Inflammatory macrophage treated with lipopolysaccharide for 4 hours (primary cell): Measurements from ENCODE around the gene SACS.
A peak's percentile ranks its signal among the peaks of the same experiment; 100 is the strongest.
"Not testable (repeated sequence)": the region's sequence is repeated elsewhere in the genome, so short reads cannot be mapped to it uniquely, and the experiment has no call there.

Experiments
- DNase-seq: peaks from one replicate; pipeline ENCODE4 v3.0.0-alpha.2; 2020

The SACS gene

DNA sequence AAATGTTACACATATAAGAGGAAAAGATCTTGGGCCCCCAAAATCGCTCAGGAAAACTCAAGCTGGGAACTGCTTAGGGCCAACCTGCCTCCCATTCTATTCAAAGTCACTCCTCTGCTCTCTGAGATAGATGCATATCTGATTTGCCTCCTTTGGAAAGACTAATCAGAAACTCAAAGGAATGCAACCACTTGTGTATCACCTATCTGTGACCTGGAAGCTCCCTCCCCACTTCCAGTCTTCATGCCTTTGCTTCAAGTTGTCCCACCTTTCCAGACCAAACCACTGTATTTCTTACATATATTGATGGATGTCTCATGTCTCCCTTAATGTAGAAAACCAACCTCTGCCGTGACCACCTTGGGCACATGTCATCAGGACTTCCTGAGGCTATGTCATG is 32.3 kb downstream of the SACS start:
- not testable (repeated sequence) for DNase-seq

- no peak for DNase-seq
Measured at GRCh38 chr13:23399347-23399746, 34.2 kb downstream of the SACS start.

DNA sequence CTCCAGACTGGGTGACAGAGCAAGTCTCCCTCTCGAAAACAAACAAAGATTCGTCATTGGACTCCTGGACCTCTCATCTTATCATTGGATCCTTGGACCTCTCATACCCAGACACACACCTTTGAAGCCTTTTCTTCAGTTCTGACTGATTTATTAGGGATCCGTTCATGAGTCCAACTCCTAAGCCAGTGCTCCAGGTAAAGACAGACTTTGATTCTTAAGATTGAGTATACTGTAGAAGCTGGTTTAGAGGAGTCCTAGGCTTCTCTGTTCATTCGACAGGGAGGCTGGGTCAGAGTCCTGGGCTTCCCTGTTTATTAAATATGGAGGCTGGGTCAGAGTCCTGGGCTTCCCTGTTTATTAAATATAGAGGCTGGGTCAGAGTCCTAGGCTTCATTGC is 38.7 kb downstream of the SACS start:
- DNase-seq: no peak

DNA sequence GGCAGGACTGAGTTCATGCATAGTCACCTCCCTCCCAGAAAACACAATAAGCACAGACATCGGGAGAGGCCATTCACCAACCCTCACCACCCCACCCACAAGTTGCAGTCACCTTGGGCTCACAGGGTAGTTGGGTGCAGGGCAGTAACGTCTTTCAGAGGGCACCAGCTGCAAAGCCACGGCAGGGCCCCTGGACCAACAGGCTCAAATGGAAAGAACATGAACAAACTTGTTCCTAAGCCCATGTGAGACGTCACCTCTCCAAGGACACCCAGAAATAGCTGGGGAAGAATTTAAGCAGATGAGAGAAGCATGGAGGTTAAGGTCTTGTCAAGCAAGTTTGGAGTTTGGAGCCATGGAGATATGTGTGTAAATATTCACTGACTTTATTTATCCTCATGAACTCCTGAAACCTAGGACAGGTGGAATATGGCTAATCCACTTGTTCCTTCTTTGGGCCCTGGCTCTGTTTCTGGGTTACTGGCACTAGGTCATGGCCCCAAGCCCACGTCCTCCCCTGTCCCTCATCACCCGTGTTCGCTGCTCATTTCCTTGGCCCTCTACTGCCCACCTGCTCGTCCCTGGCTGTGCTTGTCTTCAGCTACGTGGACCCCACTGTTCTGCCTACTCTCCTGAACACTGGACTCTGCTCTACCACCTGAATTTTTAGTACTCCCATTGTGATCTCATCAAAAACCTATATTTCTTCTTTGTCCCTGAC is 40.4 kb downstream of the SACS start:
- DNase-seq: no peak

DNA sequence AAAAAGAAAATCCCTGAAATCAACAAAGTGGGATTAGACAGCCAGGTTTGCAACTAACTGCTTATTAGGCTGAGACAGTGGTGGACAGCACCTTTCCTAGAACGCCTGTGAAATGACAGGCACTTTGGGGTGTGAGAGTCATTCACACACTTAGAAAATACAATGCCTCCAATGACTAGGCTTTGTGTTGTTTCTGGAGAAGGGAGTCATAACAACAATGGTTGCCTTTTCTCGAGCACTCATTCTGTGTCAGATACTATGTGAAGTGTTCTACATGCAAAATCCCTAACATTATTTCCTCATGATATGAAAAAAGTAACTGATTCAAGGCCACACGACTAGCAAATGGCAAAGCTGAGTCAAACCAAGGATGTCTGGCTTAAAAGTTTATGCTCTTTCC is 41.2 kb downstream of the SACS start:
- no peak for DNase-seq

- no peak for DNase-seq
Measured at GRCh38 chr13:23391752-23392151, 41.8 kb downstream of the SACS start.

- DNase-seq: no peak
Measured at GRCh38 chr13:23386533-23386932, 47.0 kb downstream of the SACS start.

DNA sequence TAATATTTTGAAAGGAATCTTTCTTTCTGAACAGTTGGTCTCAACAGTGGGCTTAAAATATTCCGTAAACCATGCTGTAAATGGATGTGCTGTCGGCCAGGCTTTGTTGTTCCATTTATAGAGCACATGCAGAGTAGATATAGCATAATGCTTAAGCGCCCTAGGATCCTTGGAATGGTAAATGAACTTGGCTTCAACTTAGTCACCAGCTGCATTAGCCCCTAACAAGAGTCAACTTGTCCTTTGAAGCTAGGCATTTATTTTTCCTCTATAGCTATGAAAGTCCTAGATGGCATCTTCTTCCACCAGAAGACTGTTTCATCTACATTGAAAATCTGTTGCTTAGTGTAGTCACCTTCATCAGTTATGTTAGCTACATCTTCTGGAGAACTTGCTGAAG is 47.6 kb downstream of the SACS start:
- DNase-seq: no peak

DNA sequence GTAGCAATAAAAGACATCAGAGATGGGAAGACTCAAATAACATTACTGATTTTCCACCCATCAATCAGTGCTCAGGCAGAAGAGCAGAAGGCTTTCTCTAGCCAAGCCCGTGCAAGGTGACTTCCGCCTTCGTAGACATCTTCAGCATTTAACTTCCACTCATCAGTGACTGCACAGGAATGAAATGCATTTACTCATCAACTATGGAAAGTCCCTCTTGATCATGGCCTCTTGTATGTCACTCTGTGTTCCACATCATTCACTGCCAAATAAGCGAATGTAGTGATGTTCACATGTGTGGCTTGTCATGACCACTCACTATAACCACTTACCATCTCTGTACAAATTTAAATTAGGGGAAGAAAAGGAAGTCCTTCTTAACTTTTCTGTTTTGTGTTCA is 49.4 kb downstream of the SACS start:
- DNase-seq: peak; percentile 11

GRCh38 chr13:23383151-23383550 is 50.4 kb downstream of the SACS start:
- DNase-seq: no peak

- DNase-seq: no peak
Measured at GRCh38 chr13:23381866-23382265, 51.6 kb downstream of the SACS start.

GRCh38 chr13:23380534-23380933 is 53.0 kb downstream of the SACS start:
- no peak for DNase-seq

DNA sequence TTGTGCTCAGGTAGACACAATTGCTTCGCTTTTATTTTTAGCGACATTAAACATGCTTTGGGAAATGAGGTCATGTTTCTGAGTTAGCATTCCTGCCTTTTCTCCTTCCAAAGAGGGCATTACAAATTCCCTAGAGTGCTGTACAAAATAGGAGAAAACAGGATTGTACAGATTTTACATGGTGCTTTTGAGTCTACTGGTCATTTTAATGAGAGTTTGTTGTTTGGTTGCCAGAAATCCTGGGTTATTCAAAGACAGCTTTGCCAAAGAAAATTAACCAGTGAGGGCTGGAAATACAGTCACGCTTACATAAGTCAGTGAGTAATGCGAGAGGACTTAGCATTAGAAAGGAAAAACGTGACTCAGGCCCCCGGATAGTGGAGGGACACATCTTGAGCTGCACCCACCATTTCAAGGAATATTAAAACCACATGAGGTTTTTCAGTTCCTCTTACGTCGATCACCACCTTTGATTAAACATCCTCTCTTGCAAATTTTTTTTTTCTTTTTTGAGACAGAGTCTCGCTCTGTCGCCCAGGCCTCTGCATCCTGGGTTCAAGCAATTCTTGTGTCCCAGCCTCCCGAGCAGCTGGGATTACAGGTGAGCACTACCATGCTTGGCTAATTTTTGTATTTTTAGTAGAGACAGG is 55.4 kb downstream of the SACS start:
- peak; percentile 67 for DNase-seq

DNA sequence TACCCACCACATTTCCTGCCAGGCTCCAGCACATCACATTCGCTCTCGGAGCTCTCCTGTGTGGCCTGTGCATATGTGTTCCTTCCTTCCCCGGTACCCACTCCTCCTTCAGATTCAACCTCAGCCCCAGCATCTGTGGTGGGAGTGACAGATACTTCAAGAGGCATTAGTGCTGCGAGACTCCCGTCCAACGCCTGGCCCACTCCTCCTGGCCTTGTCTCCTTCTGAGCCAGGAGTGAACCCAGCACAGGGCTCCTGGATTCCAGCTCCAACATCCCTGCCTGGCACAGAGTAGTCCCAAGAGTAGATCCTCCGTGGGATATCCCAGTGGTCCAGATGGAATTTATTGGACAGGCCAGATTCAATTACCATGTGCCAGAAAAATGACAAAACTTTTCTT is 55.9 kb downstream of the SACS start:
- DNase-seq: no peak

- peak; percentile 93 for DNase-seq
Measured at GRCh38 chr13:23375001-23375971, 58.2 kb downstream of the SACS start.

DNA sequence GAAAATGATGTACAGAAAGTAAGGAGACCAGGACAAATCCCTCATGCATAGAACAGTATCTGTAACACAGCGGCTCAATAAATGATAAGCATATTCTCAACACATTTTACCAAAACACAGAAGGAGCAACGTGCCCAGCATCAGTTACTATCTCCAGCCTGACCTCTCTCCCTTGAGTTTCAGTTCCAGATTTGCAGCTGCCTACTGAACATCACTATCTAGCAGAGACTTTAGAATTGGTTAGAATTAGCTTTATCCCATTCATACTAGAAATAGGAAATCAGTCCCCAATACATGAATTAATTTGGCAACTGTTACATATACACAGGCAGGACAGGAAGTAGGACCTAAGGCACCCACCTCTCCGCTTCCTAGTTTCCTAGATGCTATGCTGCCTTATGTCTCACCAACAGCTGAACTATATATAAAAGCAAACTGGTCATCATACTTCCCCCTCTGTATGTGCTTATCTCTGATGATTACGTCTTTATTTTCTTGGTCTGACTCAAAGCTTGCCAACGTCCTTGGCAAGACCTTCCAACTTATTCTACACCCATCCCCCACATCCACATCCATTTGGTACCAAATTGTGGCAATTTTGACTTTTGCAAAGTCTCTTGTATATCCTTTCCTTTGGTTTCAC is 61.1 kb downstream of the SACS start:
- DNase-seq: peak; percentile 39

- no peak for DNase-seq
Measured at GRCh38 chr13:23367907-23368306, 65.6 kb downstream of the SACS start.

DNA sequence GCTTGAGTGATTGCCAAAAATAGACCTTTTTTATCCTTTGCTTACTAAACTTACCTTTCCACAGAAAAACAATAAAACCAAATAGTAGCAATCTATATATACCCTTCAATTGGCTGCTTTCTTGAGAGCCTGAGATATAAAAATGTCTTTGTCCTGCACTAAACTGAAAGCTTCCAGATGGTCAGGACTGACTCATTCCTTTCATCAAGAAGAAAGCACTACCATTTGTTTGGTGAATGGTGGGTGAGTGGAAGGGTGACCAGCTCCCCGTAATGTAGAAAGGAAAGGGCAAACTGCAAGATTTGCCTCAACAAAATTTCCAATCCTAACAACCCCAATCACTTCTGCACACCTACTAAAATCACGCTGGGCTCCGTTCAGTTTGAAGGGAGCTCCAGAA is 67.8 kb downstream of the SACS start:
- DNase-seq: no peak

DNA sequence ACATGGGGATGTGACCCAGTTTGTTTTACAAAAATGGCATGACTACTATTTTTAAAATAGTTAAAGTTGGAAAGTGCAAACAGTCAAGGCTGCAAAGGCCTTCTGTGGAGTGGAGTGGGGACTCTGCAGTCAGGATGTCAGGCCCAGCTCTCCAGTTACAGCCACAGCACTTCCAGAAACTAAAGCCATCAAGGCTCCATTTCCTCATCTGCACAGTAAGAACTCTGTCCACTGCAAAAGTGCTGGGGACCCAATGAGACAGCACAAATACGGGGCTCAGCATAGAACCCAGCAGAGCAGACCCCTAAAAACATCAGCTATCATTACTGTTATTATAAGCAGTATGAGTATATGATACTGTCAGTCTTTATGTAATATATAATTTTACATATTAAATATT is 73.6 kb downstream of the SACS start:
- no peak for DNase-seq

- no peak for DNase-seq
Measured at GRCh38 chr13:23357349-23357748, 76.2 kb downstream of the SACS start.

DNA sequence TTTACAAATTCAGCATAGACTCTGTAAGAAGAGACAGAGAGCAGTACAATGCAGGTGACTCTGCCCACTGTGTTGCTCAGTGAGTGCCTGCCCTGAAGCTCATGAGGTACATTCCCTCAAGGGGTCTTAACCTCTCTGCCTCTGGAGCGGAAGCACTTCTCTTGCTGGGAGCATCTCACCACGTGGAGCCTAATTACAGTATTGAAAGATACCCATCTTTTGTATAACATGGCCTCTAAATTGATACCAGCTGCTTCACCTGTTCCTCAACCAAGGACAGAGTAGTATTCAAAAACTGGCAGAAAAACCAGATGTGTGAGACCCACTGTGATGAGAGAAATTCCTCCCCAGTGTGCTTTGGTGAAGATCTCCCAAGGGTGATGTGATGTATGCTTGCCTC is 77.1 kb downstream of the SACS start:
- DNase-seq: no peak

DNA sequence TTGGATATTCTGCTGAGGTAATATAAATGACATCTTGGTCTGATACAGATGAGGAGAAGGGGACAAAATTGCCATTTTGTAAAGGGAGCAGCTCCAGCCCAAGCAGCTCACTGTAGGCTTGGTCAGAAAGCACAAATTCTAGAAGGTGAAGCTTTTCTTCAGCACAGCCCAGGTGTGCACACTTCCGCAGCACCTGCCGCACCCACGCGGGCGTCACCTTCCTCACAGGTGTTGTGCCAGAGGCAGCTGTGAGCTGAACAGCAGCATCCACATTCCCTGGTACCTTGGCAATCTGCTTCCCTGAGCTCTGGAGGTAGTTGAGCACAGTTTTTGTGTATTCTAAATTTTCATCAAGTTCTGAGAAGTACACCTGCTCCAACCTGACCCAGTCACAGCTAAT is 79.0 kb downstream of the SACS start:
- no peak for DNase-seq

- no peak for DNase-seq
Measured at GRCh38 chr13:23352161-23352560, 81.3 kb downstream of the SACS start.
